ENCODE data around the gene CCDC74B. TPM values are rescaled to one million over a fixed set of nuclear protein-coding genes. Genes with fewer than 3 reads are reported as not detected.

The CCDC74B gene
- total RNA-seq, 2 experiments from 2014 or later: 0.22 to 0.27 TPM

Other genes starting within 250 kb of the CCDC74B start
- not detected for gene RAB6C, start 165.4 kb downstream of the CCDC74B start, total RNA-seq
- gene POTEF, start 15.9 kb downstream of the CCDC74B start, total RNA-seq: not detected
- gene SMPD4, start 36.5 kb upstream of the CCDC74B start, total RNA-seq: 100 to 1,000 TPM; 108 to 114 TPM
- gene MZT2B, start 37.1 kb upstream of the CCDC74B start, total RNA-seq: 100 to 1,000 TPM; 212 to 224 TPM
- gene TUBA3E, start 53.3 kb upstream of the CCDC74B start, total RNA-seq: not detected
- 100 to 1,000 TPM; 108 to 120 TPM for gene IMP4, start 197.8 kb upstream of the CCDC74B start, total RNA-seq
- gene PTPN18, start 210.9 kb upstream of the CCDC74B start, total RNA-seq: 10 to 100 TPM; 18.1 to 20.6 TPM